Breast epithelium (tissue), 3 donors: ENCODE measurements around the gene UFD1.

Experiments used
- POLR2A ChIP-seq: fragments of 450-650 bp; IDR thresholded peaks from one replicate; pipeline ENCODE4 v1.6.1; 2016; ENCODE audit warnings: antibody characterized with exemption, mild to moderate bottlenecking, moderate library complexity
- TF ChIP-seq, protein P1 (sequence below), 3 donors: fragments of 450-650 bp; IDR thresholded peaks; one replicate each; pipeline ENCODE4 v1.5.1; 2016 to 2017; ENCODE audit warnings: antibody characterized with exemption in 3 of 3, mild to moderate bottlenecking in 3 of 3, moderate library complexity in 3 of 3

DNA sequence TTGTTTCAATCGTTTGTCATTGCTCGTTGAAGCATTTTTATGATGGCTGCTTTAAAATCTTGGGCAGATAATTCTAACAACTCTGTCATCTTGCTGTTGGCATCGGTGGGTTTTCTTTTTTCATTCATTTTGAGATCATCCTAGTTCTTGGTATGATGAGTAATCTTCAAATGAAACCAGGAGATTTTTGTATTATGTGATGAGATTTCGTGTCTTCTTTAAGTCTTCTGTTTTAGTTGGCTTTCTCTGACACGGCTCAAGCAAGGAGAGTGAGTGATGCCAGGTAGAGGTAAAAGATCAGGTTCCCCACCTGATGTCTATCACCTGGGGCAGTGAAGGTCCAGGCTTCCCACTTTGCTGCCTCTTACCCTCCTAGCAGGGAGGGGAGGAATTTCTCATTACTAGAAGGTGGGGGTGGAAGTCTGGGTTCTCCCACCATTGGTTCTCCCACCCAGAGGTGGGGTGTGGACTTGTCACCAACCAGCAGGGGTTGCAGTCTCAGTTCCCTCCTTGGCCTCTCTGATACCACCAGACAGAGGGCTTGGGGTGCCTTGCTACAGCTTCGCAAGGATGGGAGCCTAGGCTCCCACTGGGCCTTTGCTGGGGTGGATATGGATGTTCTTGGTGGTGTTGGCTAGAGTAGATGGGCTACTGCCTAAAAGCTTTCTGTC is 13.6 kb upstream of the UFD1 start:
- TF ChIP-seq, protein P1, sequence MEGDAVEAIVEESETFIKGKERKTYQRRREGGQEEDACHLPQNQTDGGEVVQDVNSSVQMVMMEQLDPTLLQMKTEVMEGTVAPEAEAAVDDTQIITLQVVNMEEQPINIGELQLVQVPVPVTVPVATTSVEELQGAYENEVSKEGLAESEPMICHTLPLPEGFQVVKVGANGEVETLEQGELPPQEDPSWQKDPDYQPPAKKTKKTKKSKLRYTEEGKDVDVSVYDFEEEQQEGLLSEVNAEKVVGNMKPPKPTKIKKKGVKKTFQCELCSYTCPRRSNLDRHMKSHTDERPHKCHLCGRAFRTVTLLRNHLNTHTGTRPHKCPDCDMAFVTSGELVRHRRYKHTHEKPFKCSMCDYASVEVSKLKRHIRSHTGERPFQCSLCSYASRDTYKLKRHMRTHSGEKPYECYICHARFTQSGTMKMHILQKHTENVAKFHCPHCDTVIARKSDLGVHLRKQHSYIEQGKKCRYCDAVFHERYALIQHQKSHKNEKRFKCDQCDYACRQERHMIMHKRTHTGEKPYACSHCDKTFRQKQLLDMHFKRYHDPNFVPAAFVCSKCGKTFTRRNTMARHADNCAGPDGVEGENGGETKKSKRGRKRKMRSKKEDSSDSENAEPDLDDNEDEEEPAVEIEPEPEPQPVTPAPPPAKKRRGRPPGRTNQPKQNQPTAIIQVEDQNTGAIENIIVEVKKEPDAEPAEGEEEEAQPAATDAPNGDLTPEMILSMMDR (IDR thresholded peaks at IDR 0.05), result no peak
- no peak for TF ChIP-seq POLR2A
